Stimulated activated CD4-positive, alpha-beta T cell treated with anti-CD3 and anti-CD28 coated beads, Interleukin-1b, Interleukin-23, amount 100 ng/mL, for 24 hours (primary cell): Measurements from ENCODE around the gene VAMP7.
"Not testable (repeated sequence)": the region's sequence is repeated elsewhere in the genome, so short reads cannot be mapped to it uniquely, and the experiment has no call there.

Experiments
- DNase-seq, 4 experiments: peaks; one replicate each; pipeline ENCODE4 v3.0.0-alpha.2; 2020; ENCODE audit warnings: low read depth in 4 of 4, low spot score in 1 of 4

VAMP7 gene

GRCh38 chrX:155986995-155987394 lies 105.8 kb downstream of the VAMP7 start:
- not testable (repeated sequence) for DNase-seq

- DNase-seq, result no peak
Measured at GRCh38 chrX:155988859-155989258, 107.7 kb downstream of the VAMP7 start.
